Hepatocyte (in vitro differentiated cells): ENCODE data around the gene STARD9. TPM values are rescaled to one million over a fixed set of nuclear protein-coding genes. Genes with fewer than 3 reads are reported as not detected.

Experiments used
- DNase-seq: peaks from one replicate; pipeline ENCODE4 v3.0.0-alpha.2; 2016; ENCODE audit warnings: low spot score
- H2AFZ ChIP-seq: fragments of 200-600 bp; sonication (generic); 2 replicates; pipeline ENCODE4 v1.6.0; 2016; ENCODE audit warnings: antibody characterized with exemption, mild to moderate bottlenecking
- H3K27ac ChIP-seq: fragments of 200-600 bp; sonication (generic); 2 replicates; pipeline ENCODE4 v1.5.1; 2016; ENCODE audit warnings: mild to moderate bottlenecking
- H3K27me3 ChIP-seq: fragments of 200-600 bp; sonication (generic); 2 replicates; pipeline ENCODE4 v1.6.1; 2016
- H3K36me3 ChIP-seq: fragments of 200-600 bp; sonication (generic); replicated peaks from 2 replicates; pipeline ENCODE4 v1.5.1; 2016; ENCODE audit warnings: low read depth; ENCODE audit not compliant: insufficient read depth
- H3K4me1 ChIP-seq: fragments of 200-600 bp; sonication (generic); 2 replicates; pipeline ENCODE4 v1.5.1; 2016; ENCODE audit warnings: mild to moderate bottlenecking, moderate library complexity; ENCODE audit not compliant: insufficient read depth
- H3K4me2 ChIP-seq: fragments of 200-600 bp; sonication (generic); 2 replicates; pipeline ENCODE4 v1.6.0; 2016
- H3K4me3 ChIP-seq: fragments of 200-600 bp; sonication (generic); 2 replicates; pipeline ENCODE4 v1.5.1; 2016; ENCODE audit warnings: mild to moderate bottlenecking
- H3K79me2 ChIP-seq: fragments of 200-600 bp; sonication (generic); 2 replicates; pipeline ENCODE4 v1.6.0; 2017; ENCODE audit warnings: mild to moderate bottlenecking
- H3K9me2 ChIP-seq: fragments of 200-600 bp; sonication (generic); replicated peaks from 2 replicates; pipeline ENCODE4 v1.6.0; 2017; ENCODE audit warnings: mild to moderate bottlenecking; ENCODE audit not compliant: insufficient read depth
- H3K9me3 ChIP-seq: fragments of 200-600 bp; sonication (generic); 2 replicates; pipeline ENCODE4 v1.5.1; 2016; ENCODE audit warnings: low read depth, mild to moderate bottlenecking
- H4K20me1 ChIP-seq: fragments of 200-600 bp; sonication (generic); 2 replicates; pipeline ENCODE4 v1.6.0; 2016; ENCODE audit warnings: mild to moderate bottlenecking; ENCODE audit not compliant: insufficient read depth, poor library complexity, severe bottlenecking
- EZH2 ChIP-seq: fragments of 200-600 bp; sonication (generic); IDR thresholded peaks from 2 replicates; pipeline ENCODE4 v1.6.1; 2016; ENCODE audit warnings: antibody characterized with exemption, mild to moderate bottlenecking, borderline replicate concordance
- EZH2phosphoT487 ChIP-seq: fragments of 200-600 bp; sonication (generic); IDR thresholded peaks from one replicate; pipeline ENCODE4 v1.6.1; 2018; ENCODE audit warnings: antibody characterized with exemption, mild to moderate bottlenecking, low read depth, moderate library complexity; ENCODE audit not compliant: unreplicated experiment, severe bottlenecking
- WGBS: methylation state at CpG from one replicate; pipeline ENCODE4 v1.1.6; 2016; ENCODE audit warnings: low lambda C conversion rate; ENCODE audit errors: missing lambda C conversion rate; 5-methylcytosine and 5-hydroxymethylcytosine counted together
- polyA plus RNA-seq: library from polyadenylated mRNA; unstranded; fragments of >200 nt; fragmentation: Nextera tagmentation; extraction: Ambion mirVana; gene quantifications from 2 replicates; pipeline ENCODE4 v1.2.1, GENCODE V29; 2016
- total RNA-seq: library from RNA; depleted of rRNA; stranded (reverse); fragments of >200 nt; gene quantifications from 2 replicates; pipeline ENCODE4 v1.2.3, GENCODE V29; 2014
- TF ChIP-seq, protein P1 (sequence below): fragments of 200-600 bp; sonication (generic); IDR thresholded peaks from 2 replicates; pipeline ENCODE4 v1.5.1; 2016; ENCODE audit warnings: antibody characterized with exemption, mild to moderate bottlenecking; ENCODE audit not compliant: poor library complexity

Gene STARD9
- total and polyA plus RNA-seq, 2 experiments from 2014 or later, result 0.50 to 3.0 TPM

DNA sequence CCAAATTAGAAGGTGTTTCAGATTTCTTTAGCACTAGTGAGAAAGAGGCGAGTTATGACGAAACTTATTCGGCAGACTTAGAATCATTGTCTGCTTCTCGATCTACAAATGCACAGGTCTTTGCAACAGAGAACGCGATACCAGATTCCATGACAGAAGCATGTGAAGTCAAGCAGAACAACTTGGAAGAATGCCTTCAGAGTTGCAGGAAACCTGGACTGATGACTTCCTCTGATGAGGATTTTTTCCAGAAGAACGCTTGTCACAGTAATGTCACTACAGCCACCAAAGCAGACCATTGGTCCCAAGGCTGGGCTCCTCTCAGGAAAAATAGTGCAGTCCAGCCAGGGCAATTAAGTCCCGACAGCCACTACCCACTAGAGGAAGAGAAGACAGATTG, 110.9 kb downstream of the STARD9 start:
- Histone ChIP-seq H3K27me3 (no peaks in the 10 kb centered on the region), H3K36me3 (no peaks in the 10 kb centered on the region), H3K9me2 (no peaks in the 10 kb centered on the region), H3K4me1 (no peaks in the 10 kb centered on the region), H3K27ac (no peak overlapping the region), H3K79me2 (no peaks in the 10 kb centered on the region), H2AFZ (no peak overlapping the region), H4K20me1 (no peaks in the 10 kb centered on the region), H3K9me3 (no peaks in the 10 kb centered on the region), H3K4me2 (no peak overlapping the region), H3K4me3 (no peak overlapping the region)
- 98% methylated on average over 8 of the region's 8 CpGs for WGBS
- TF ChIP-seq EZH2 (no peak), EZH2phosphoT487 (no peak)
- TF ChIP-seq, protein P1, sequence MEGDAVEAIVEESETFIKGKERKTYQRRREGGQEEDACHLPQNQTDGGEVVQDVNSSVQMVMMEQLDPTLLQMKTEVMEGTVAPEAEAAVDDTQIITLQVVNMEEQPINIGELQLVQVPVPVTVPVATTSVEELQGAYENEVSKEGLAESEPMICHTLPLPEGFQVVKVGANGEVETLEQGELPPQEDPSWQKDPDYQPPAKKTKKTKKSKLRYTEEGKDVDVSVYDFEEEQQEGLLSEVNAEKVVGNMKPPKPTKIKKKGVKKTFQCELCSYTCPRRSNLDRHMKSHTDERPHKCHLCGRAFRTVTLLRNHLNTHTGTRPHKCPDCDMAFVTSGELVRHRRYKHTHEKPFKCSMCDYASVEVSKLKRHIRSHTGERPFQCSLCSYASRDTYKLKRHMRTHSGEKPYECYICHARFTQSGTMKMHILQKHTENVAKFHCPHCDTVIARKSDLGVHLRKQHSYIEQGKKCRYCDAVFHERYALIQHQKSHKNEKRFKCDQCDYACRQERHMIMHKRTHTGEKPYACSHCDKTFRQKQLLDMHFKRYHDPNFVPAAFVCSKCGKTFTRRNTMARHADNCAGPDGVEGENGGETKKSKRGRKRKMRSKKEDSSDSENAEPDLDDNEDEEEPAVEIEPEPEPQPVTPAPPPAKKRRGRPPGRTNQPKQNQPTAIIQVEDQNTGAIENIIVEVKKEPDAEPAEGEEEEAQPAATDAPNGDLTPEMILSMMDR, result no peak
- DNase-seq, result no peak

DNA sequence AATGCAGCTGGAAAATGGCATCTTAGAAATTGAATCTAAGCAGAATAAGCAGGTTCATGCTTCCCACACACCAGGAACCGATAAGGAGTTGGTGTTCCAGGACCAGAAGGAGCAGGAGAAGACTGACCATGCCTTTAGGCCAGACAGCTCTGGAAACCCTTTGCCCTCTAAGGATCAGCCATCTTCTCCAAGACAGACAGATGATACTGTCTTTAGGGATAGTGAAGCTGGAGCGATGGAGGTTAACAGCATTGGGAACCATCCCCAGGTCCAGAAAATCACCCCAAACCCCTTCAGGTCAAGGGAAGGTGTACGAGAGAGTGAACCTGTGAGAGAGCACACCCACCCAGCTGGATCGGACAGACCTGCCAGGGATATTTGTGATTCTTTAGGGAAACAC, 112.3 kb downstream of the STARD9 start:
- Histone ChIP-seq H3K27ac (no peak overlapping the region), H3K27me3 (no peaks in the 10 kb centered on the region), H4K20me1 (no peaks in the 10 kb centered on the region), H3K9me3 (no peaks in the 10 kb centered on the region), H3K4me2 (no peak overlapping the region), H3K79me2 (no peaks in the 10 kb centered on the region), H3K4me1 (no peaks in the 10 kb centered on the region), H3K36me3 (no peaks in the 10 kb centered on the region), H2AFZ (no peak overlapping the region), H3K4me3 (no peak overlapping the region), H3K9me2 (no peaks in the 10 kb centered on the region)
- DNase-seq, result no peak
- 95% methylated on average over 4 of the region's 4 CpGs for WGBS
- TF ChIP-seq EZH2 (no peak), EZH2phosphoT487 (no peak)
- TF ChIP-seq, protein P1, result no peak

DNA sequence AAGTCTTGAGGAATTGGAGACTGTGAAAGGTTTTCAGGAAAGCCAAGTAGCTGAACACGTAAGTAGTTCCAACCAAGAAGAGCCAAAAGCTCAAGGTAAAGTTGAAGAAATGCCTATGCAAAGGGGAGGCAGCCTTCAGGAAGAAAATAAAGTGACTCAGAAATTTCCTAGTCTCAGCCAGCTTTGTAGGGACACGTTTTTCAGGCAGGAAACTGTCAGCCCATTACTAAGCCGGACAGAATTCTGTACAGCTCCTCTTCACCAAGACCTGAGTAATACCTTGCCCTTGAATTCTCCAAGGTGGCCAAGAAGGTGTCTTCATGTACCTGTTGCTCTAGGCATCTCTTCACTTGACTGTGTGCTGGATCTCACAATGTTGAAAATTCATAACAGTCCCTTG, 112.9 kb downstream of the STARD9 start:
- WGBS, result 87% methylated on average over 3 of the region's 3 CpGs
- H2AFZ ChIP-seq, result no peak overlapping the region
- no peaks in the 10 kb centered on the region for H3K9me2 ChIP-seq
- H3K9me3 ChIP-seq, result no peaks in the 10 kb centered on the region
- no peak overlapping the region for H3K27ac ChIP-seq
- H3K27me3 ChIP-seq, result no peaks in the 10 kb centered on the region
- H3K4me1 ChIP-seq, result no peaks in the 10 kb centered on the region
- DNase-seq, result no peak
- no peaks in the 10 kb centered on the region for H4K20me1 ChIP-seq
- H3K4me3 ChIP-seq, result no peak overlapping the region
- TF ChIP-seq, protein P1, result no peak
- TF ChIP-seq EZH2 (no peak), EZH2phosphoT487 (no peak)
- H3K4me2 ChIP-seq, result no peak overlapping the region
- no peaks in the 10 kb centered on the region for H3K36me3 ChIP-seq
- no peaks in the 10 kb centered on the region for H3K79me2 ChIP-seq

DNA sequence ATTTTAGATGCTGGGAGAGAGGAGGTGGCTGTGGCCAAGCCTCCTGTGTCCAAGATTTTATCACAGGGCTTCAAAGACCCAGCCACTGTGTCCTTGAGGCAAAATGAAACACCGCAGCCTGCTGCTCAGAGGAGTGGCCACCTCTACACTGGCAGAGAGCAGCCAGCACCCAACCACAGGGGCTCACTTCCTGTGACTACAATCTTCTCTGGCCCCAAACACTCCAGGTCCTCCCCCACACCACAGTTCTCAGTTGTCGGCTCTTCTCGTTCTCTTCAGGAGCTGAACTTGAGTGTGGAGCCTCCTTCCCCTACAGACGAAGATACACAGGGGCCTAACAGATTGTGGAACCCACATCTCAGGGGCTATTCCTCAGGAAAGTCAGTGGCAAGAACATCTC, 115.9 kb downstream of the STARD9 start:
- Histone ChIP-seq H3K9me3 (no peaks in the 10 kb centered on the region), H2AFZ (no peak overlapping the region), H3K4me3 (no peak overlapping the region), H3K79me2 (no peaks in the 10 kb centered on the region), H3K4me2 (no peak overlapping the region), H3K36me3 (no peaks in the 10 kb centered on the region), H3K27ac (no peak overlapping the region), H3K9me2 (no peaks in the 10 kb centered on the region), H3K4me1 (no peaks in the 10 kb centered on the region), H4K20me1 (no peaks in the 10 kb centered on the region), H3K27me3 (no peaks in the 10 kb centered on the region)
- no peak for TF ChIP-seq EZH2phosphoT487
- TF ChIP-seq, protein P1, result no peak
- TF ChIP-seq EZH2, result no peak
- WGBS, result 90% methylated on average over 4 of the region's 4 CpGs
- no peak for DNase-seq
